Measurements from ENCODE around the gene GABRB3.

The GABRB3 gene

GRCh38 chr15:26673445-26673844 lies 99.4 kb downstream of the GABRB3 start:
- DNase-seq = no peak

GRCh38 chr15:26670116-26670515 lies 102.8 kb downstream of the GABRB3 start:
- no peak for DNase-seq

- no peak for DNase-seq
These were observed 105.5 kb downstream of the GABRB3 start for GRCh38 chr15:26667222-26667988.

- peak; percentile 17 for DNase-seq
These were observed 106.7 kb downstream of the GABRB3 start for GRCh38 chr15:26665957-26666791.

GRCh38 chr15:26662283-26662682 lies 110.6 kb downstream of the GABRB3 start:
- DNase-seq = peak; percentile 50

- DNase-seq = peak; percentile 58
These were observed 111.1 kb downstream of the GABRB3 start for GRCh38 chr15:26661748-26662147.

- no peak for DNase-seq
These were observed 111.8 kb downstream of the GABRB3 start for GRCh38 chr15:26661107-26661506.

- peak; percentile 6 for DNase-seq
These were observed 112.6 kb downstream of the GABRB3 start for GRCh38 chr15:26660241-26660640.

GRCh38 chr15:26658290-26658689 lies 114.6 kb downstream of the GABRB3 start:
- DNase-seq = no peak

- DNase-seq = no peak
These were observed 116.8 kb downstream of the GABRB3 start for GRCh38 chr15:26656080-26656479.

- no peak for DNase-seq
These were observed 121.0 kb downstream of the GABRB3 start for GRCh38 chr15:26651909-26652308.

GRCh38 chr15:26648676-26649075 lies 124.2 kb downstream of the GABRB3 start:
- DNase-seq = no peak

GRCh38 chr15:26644948-26645347 lies 127.9 kb downstream of the GABRB3 start:
- DNase-seq = no peak

- no peak for DNase-seq
These were observed 131.7 kb downstream of the GABRB3 start for GRCh38 chr15:26641144-26641543.

GRCh38 chr15:26640601-26641000 lies 132.3 kb downstream of the GABRB3 start:
- DNase-seq = no peak

- no peak for DNase-seq
These were observed 132.9 kb downstream of the GABRB3 start for GRCh38 chr15:26639966-26640365.

GRCh38 chr15:26635614-26636013 lies 137.3 kb downstream of the GABRB3 start:
- no peak for DNase-seq

- no peak for DNase-seq
These were observed 137.8 kb downstream of the GABRB3 start for GRCh38 chr15:26635105-26635504.

GRCh38 chr15:26634319-26634718 lies 138.5 kb downstream of the GABRB3 start:
- DNase-seq = peak; percentile 67

GRCh38 chr15:26632500-26632899 lies 140.4 kb downstream of the GABRB3 start:
- peak; percentile 5 for DNase-seq

- peak; percentile 8 for DNase-seq
These were observed 141.0 kb downstream of the GABRB3 start for GRCh38 chr15:26631894-26632293.

GRCh38 chr15:26630857-26631256 lies 142.0 kb downstream of the GABRB3 start:
- DNase-seq = no peak

GRCh38 chr15:26628879-26629529 lies 143.9 kb downstream of the GABRB3 start:
- DNase-seq = peak; percentile 74

GRCh38 chr15:26628071-26628470 lies 144.8 kb downstream of the GABRB3 start:
- no peak for DNase-seq

All from eye (tissue), 1 donor.